Erythroblast (primary cell): ENCODE measurements around the gene TNFRSF18.

Experiments used
- GATA1 ChIP-seq: IDR thresholded peaks from 2 replicates; pipeline ENCODE4 v1.6.1; 2011; ENCODE audit warnings: low read depth, mild to moderate bottlenecking, control low read depth, low read length, moderate library complexity
- POLR2A ChIP-seq: IDR thresholded peaks from 2 replicates; pipeline ENCODE4 v1.6.1; 2011; ENCODE audit warnings: mild to moderate bottlenecking, low read length

DNA sequence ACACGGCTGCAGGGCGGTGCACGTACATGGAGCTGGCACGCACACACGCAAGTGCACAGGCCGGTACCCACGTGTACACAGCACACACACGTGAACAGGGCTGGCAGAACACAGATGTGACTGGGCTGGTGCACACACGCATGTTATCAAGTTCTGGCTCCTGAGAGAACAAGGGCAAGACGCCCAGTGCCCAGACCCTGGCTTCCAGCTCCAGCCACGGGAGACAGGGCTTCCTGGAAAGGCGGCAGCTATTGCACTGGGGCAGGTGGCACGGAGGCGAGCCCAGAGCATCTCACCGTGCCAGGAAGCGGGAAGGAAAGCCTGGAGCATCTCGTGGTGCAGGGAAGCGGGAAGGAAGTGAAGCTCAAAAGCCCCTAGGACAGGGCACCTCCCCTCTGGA lies 19.5 kb upstream of the TNFRSF18 start:
- TF ChIP-seq POLR2A = no peak
- TF ChIP-seq GATA1 = no peak
